HEK293 (cell line): ENCODE measurements around the gene ARHGEF37.

Source experiments
- CTCF ChIA-PET: fragments of 350-600 bp; formaldehyde crosslinking; extraction: SDS; loops from one replicate; lab custom pipeline; 2021; ENCODE audit warnings: antibody characterized with exemption; lab: Yijun Ruan, JAX
- POLR2A ChIA-PET: fragments of 300-600 bp; formaldehyde crosslinking; extraction: SDS; loops from one replicate; lab custom pipeline; 2020; ENCODE audit warnings: antibody characterized with exemption, inconsistent platforms; lab: Yijun Ruan, JAX
- H3K27ac ChIP-seq: fragments of 200-500 bp; sonication (Bioruptor generic); 2 replicates; pipeline ENCODE4 v1.5.1; 2014; ENCODE audit warnings: low read depth, low read length, control low read depth, inconsistent platforms; ENCODE audit errors: extremely low read depth
- H3K36me3 ChIP-seq, 2 experiments: fragments of 200-500 bp in 1 of 2; sonication (Bioruptor generic) in 1 of 2; 1 replicate in 1 of 2; 2 replicates in 1 of 2; pipeline ENCODE4 v1.5.1; 2014 to 2017; ENCODE audit warnings: inconsistent platforms in 2 of 2, low read length in 2 of 2; ENCODE audit not compliant: control insufficient read depth in 2 of 2, insufficient read depth in 1 of 2
- H3K4me1 ChIP-seq: fragments of 200-500 bp; sonication (Bioruptor generic); 2 replicates; pipeline ENCODE4 v1.5.1; 2014; ENCODE audit warnings: mild to moderate bottlenecking, low read length, inconsistent platforms; ENCODE audit not compliant: control insufficient read depth, insufficient read depth
- H3K4me3 ChIP-seq: 2 replicates; pipeline ENCODE4 v1.5.1; 2011; ENCODE audit warnings: low read depth, mild to moderate bottlenecking, control low read depth, low read length, moderate library complexity
- H3K9me3 ChIP-seq: fragments of 200-500 bp; sonication (Bioruptor generic); 2 replicates; pipeline ENCODE4 v1.5.1; 2014; ENCODE audit warnings: low read depth, low read length, inconsistent platforms; ENCODE audit not compliant: control insufficient read depth, insufficient read depth
- GLIS2 ChIP-seq: fragments of 450-650 bp; formaldehyde crosslinking; IDR thresholded peaks from 2 replicates; pipeline ENCODE4 v1.5.1; 2016; ENCODE audit warnings: missing biosample characterization, missing genetic modification characterization
- HOXD13 ChIP-seq: sonication (generic); formaldehyde crosslinking; IDR thresholded peaks from 2 replicates; pipeline ENCODE4 v1.8.0; 2022; ENCODE audit warnings: missing genetic modification reagents, borderline replicate concordance
- TRIM28 ChIP-seq: IDR thresholded peaks from 2 replicates; pipeline ENCODE4 v1.6.1; 2011; ENCODE audit warnings: low read length, control low read depth, borderline replicate concordance
- ZBTB1 ChIP-seq: fragments of 450-650 bp; formaldehyde crosslinking; IDR thresholded peaks from 2 replicates; pipeline ENCODE4 v1.5.1; 2016; ENCODE audit warnings: missing biosample characterization, missing genetic modification characterization
- ZFP69B ChIP-seq: fragments of 450-650 bp; formaldehyde crosslinking; IDR thresholded peaks from 2 replicates; pipeline ENCODE4 v1.5.1; 2016; ENCODE audit warnings: missing biosample characterization, missing genetic modification characterization
- ZNF114 ChIP-seq: fragments of 450-650 bp; formaldehyde crosslinking; IDR thresholded peaks from 2 replicates; pipeline ENCODE4 v1.5.0; 2017; ENCODE audit warnings: missing biosample characterization, missing genetic modification characterization
- ZNF132 ChIP-seq: fragments of 450-650 bp; formaldehyde crosslinking; IDR thresholded peaks from 2 replicates; pipeline ENCODE4 v1.5.1; 2017; ENCODE audit warnings: missing biosample characterization, missing genetic modification characterization, borderline replicate concordance
- ZNF24 ChIP-seq: fragments of 450-650 bp; formaldehyde crosslinking; IDR thresholded peaks from 2 replicates; pipeline ENCODE4 v1.5.1; 2016; ENCODE audit warnings: missing biosample characterization, missing genetic modification characterization
- ZNF274 ChIP-seq, 2 experiments: fragments of 200-500 bp in 1 of 2; fragments of 450-650 bp in 1 of 2; sonication (Bioruptor generic) in 1 of 2; formaldehyde crosslinking in 1 of 2; IDR thresholded peaks; 2 replicates each; pipeline versions ENCODE4 v1.5.1 to v1.6.1; 2014 to 2016; ENCODE audit warnings: borderline replicate concordance in 1 of 2, inconsistent platforms in 1 of 2, low read length in 1 of 2, missing biosample characterization in 1 of 2, missing genetic modification characterization in 1 of 2
- ZNF394 ChIP-seq: fragments of 450-650 bp; formaldehyde crosslinking; IDR thresholded peaks from 2 replicates; pipeline ENCODE4 v1.5.1; 2016; ENCODE audit warnings: missing biosample characterization, missing genetic modification characterization, mild to moderate bottlenecking, moderate library complexity, borderline replicate concordance
- ZNF426 ChIP-seq: fragments of 450-650 bp; formaldehyde crosslinking; IDR thresholded peaks from 2 replicates; pipeline ENCODE4 v1.5.1; 2017; ENCODE audit warnings: missing biosample characterization, missing genetic modification characterization, mild to moderate bottlenecking, inconsistent platforms, moderate library complexity
- ZNF544 ChIP-seq: fragments of 450-650 bp; formaldehyde crosslinking; IDR thresholded peaks from 2 replicates; pipeline ENCODE4 v1.5.0; 2017; ENCODE audit warnings: missing biosample characterization, missing genetic modification characterization
- ZNF548 ChIP-seq: fragments of 450-650 bp; formaldehyde crosslinking; IDR thresholded peaks from 2 replicates; pipeline ENCODE4 v1.5.1; 2016; ENCODE audit warnings: missing biosample characterization, missing genetic modification characterization
- ZNF660 ChIP-seq: fragments of 450-650 bp; IDR thresholded peaks from 2 replicates; pipeline ENCODE4 v1.5.1; 2018; ENCODE audit warnings: missing biosample characterization, mild to moderate bottlenecking, missing genetic modification characterization
- ZSCAN30 ChIP-seq: fragments of 450-650 bp; IDR thresholded peaks from 2 replicates; pipeline ENCODE4 v1.5.1; 2018; ENCODE audit warnings: missing biosample characterization, mild to moderate bottlenecking, missing genetic modification characterization, moderate library complexity
- TF ChIP-seq, protein P1 (sequence below): fragments of 450-650 bp; formaldehyde crosslinking; IDR thresholded peaks from 2 replicates; pipeline ENCODE4 v1.5.1; 2016; ENCODE audit warnings: missing biosample characterization, missing genetic modification characterization
- TF ChIP-seq, protein P2 (sequence below): fragments of 450-650 bp; formaldehyde crosslinking; IDR thresholded peaks from 2 replicates; pipeline ENCODE4 v1.5.1; 2017; ENCODE audit warnings: missing biosample characterization, missing genetic modification characterization
- TF ChIP-seq, protein P3 (sequence below): fragments of 450-650 bp; formaldehyde crosslinking; IDR thresholded peaks from 2 replicates; pipeline ENCODE4 v1.5.1; 2016; ENCODE audit warnings: missing biosample characterization, missing genetic modification characterization, borderline replicate concordance
- TF ChIP-seq, protein P4 (sequence below): fragments of 450-650 bp; formaldehyde crosslinking; IDR thresholded peaks from 2 replicates; pipeline ENCODE4 v1.5.1; 2016; ENCODE audit warnings: missing biosample characterization, missing genetic modification characterization

ARHGEF37 gene

DNA sequence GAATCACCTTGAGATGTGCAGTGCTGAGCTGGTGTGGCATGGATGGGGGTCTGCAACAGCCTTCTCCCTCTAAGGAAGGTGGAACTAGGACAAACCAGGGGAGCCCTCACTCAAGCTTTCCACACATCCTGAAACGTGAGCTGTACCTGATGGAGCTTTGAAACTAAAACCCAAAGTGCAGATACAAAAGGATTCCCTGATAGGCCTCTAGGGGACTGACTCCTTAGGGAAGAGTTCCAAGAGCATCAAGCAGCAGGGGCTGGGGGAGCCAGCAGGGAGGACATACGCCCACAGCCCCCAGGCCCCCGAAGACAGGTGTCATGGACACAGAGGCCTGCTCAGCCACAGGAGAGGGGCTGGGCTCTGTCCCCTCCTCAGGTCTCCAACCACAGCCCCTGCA lies 17.7 kb downstream of the ARHGEF37 start:
- TF ChIP-seq ZNF24 = no peak
- no peak for TF ChIP-seq ZNF274 (IDR thresholded peaks at IDR 0.05; ENCODE audit: low read length)
- no peak for TF ChIP-seq ZNF274 (tag by site-specific recombination; IDR thresholded peaks at IDR 0.05; ENCODE audit: borderline replicate concordance)
- no peak for TF ChIP-seq ZNF548 (tag by site-specific recombination)
- POLR2A ChIA-PET = no interaction called here
- Histone ChIP-seq H3K9me3 (no peaks in the 10 kb centered on the region), H3K27ac (no peak overlapping the region), H3K4me1 (no peaks in the 10 kb centered on the region), H3K4me3 (no peak overlapping the region), H3K36me3 (peaks cover 3% of the 10 kb centered on the region in 2 experiments; a peak in 2 of 3 replicates)
- CTCF ChIA-PET = interaction anchor here (1.3 kb wide), 1 partner anchor 20 kb away, joined by 4 read pairs; no protein-coding TSS in a partner anchor

DNA sequence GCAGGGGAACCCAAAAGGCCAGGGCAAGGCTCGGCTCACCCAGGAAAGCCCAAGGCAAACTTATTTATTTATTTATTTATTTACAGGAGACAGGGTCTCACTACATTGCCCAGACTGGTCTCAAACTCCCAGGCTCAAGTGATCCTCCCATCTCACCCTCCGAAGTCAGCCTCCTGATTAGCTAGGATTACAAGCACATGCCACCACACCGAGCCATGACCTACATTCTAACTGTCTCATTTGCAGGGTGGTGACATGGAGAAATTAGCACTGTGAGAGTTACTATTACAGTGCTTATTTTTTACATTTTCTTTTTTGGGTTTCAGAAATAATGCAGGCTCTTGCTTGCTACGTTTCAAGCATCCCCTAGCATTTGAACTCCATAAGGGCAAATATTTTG lies 18.1 kb downstream of the ARHGEF37 start:
- H3K36me3 ChIP-seq = peaks cover 3% of the 10 kb centered on the region in 2 experiments; a peak in 2 of 3 replicates
- TF ChIP-seq, protein P1, sequence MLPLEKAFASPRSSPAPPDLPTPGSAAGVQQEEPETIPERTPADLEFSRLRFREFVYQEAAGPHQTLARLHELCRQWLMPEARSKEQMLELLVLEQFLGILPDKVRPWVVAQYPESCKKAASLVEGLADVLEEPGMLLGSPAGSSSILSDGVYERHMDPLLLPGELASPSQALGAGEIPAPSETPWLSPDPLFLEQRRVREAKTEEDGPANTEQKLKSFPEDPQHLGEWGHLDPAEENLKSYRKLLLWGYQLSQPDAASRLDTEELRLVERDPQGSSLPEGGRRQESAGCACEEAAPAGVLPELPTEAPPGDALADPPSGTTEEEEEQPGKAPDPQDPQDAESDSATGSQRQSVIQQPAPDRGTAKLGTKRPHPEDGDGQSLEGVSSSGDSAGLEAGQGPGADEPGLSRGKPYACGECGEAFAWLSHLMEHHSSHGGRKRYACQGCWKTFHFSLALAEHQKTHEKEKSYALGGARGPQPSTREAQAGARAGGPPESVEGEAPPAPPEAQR (tag by site-specific recombination) = no peak
- 0 out of 2 replicates have a peak, but pooled peaks have one; percentile 31 for TF ChIP-seq ZNF394 (tag by site-specific recombination)
- peak; percentile 19 for TF ChIP-seq ZNF426 (tag by site-specific recombination)
- TF ChIP-seq, protein P2, sequence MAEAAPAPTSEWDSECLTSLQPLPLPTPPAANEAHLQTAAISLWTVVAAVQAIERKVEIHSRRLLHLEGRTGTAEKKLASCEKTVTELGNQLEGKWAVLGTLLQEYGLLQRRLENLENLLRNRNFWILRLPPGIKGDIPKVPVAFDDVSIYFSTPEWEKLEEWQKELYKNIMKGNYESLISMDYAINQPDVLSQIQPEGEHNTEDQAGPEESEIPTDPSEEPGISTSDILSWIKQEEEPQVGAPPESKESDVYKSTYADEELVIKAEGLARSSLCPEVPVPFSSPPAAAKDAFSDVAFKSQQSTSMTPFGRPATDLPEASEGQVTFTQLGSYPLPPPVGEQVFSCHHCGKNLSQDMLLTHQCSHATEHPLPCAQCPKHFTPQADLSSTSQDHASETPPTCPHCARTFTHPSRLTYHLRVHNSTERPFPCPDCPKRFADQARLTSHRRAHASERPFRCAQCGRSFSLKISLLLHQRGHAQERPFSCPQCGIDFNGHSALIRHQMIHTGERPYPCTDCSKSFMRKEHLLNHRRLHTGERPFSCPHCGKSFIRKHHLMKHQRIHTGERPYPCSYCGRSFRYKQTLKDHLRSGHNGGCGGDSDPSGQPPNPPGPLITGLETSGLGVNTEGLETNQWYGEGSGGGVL (tag by site-specific recombination) = no peak
- TF ChIP-seq, protein P3, sequence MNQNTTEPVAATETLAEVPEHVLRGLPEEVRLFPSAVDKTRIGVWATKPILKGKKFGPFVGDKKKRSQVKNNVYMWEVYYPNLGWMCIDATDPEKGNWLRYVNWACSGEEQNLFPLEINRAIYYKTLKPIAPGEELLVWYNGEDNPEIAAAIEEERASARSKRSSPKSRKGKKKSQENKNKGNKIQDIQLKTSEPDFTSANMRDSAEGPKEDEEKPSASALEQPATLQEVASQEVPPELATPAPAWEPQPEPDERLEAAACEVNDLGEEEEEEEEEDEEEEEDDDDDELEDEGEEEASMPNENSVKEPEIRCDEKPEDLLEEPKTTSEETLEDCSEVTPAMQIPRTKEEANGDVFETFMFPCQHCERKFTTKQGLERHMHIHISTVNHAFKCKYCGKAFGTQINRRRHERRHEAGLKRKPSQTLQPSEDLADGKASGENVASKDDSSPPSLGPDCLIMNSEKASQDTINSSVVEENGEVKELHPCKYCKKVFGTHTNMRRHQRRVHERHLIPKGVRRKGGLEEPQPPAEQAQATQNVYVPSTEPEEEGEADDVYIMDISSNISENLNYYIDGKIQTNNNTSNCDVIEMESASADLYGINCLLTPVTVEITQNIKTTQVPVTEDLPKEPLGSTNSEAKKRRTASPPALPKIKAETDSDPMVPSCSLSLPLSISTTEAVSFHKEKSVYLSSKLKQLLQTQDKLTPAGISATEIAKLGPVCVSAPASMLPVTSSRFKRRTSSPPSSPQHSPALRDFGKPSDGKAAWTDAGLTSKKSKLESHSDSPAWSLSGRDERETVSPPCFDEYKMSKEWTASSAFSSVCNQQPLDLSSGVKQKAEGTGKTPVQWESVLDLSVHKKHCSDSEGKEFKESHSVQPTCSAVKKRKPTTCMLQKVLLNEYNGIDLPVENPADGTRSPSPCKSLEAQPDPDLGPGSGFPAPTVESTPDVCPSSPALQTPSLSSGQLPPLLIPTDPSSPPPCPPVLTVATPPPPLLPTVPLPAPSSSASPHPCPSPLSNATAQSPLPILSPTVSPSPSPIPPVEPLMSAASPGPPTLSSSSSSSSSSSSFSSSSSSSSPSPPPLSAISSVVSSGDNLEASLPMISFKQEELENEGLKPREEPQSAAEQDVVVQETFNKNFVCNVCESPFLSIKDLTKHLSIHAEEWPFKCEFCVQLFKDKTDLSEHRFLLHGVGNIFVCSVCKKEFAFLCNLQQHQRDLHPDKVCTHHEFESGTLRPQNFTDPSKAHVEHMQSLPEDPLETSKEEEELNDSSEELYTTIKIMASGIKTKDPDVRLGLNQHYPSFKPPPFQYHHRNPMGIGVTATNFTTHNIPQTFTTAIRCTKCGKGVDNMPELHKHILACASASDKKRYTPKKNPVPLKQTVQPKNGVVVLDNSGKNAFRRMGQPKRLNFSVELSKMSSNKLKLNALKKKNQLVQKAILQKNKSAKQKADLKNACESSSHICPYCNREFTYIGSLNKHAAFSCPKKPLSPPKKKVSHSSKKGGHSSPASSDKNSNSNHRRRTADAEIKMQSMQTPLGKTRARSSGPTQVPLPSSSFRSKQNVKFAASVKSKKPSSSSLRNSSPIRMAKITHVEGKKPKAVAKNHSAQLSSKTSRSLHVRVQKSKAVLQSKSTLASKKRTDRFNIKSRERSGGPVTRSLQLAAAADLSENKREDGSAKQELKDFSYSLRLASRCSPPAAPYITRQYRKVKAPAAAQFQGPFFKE (tag by site-specific recombination) = no peak
- TF ChIP-seq ZNF114 (tag by site-specific recombination) = no peak
- TF ChIP-seq, all 188 proteins: peak for 2
- ChIA-PET CTCF (interaction anchor here (1.3 kb wide), 1 partner anchor 19 kb away, joined by 4 read pairs; no protein-coding TSS in a partner anchor), POLR2A (no interaction called here)
- no peak overlapping the region for H3K4me3 ChIP-seq
- no peak overlapping the region for H3K27ac ChIP-seq
- H3K4me1 ChIP-seq = no peaks in the 10 kb centered on the region
- H3K9me3 ChIP-seq = no peaks in the 10 kb centered on the region

DNA sequence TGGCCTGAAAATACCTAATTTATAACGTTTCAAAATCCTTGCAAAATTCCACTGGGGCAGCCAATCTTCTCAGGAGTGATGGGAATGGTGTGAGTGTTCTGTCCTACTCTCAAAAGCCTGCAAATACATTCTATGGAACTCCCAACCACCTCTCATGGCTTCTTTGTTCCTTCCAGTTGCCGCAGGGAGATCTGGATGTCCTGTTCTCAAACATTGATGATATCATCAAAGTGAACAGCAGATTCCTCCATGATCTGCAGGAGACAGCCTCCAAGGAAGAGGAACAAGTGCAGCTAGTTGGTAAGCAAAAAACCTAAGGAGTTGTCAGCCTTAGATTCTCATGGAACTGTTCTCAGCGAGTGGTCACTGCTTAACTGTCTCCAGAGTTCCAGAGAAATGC lies 19.6 kb downstream of the ARHGEF37 start:
- ChIA-PET POLR2A (no interaction called here), CTCF (interaction anchor here (0.6 to 0.8 kb wide), 2 partner anchors 18 to 34 kb away, joined by 4 read pairs; no protein-coding TSS in a partner anchor)
- H3K4me1 ChIP-seq = no peaks in the 10 kb centered on the region
- no peak overlapping the region for H3K4me3 ChIP-seq
- H3K27ac ChIP-seq = no peak overlapping the region
- no peaks in the 10 kb centered on the region for H3K9me3 ChIP-seq
- H3K36me3 ChIP-seq = peaks cover 3% of the 10 kb centered on the region in 2 experiments; a peak in 2 of 3 replicates
- TF ChIP-seq, protein P4, sequence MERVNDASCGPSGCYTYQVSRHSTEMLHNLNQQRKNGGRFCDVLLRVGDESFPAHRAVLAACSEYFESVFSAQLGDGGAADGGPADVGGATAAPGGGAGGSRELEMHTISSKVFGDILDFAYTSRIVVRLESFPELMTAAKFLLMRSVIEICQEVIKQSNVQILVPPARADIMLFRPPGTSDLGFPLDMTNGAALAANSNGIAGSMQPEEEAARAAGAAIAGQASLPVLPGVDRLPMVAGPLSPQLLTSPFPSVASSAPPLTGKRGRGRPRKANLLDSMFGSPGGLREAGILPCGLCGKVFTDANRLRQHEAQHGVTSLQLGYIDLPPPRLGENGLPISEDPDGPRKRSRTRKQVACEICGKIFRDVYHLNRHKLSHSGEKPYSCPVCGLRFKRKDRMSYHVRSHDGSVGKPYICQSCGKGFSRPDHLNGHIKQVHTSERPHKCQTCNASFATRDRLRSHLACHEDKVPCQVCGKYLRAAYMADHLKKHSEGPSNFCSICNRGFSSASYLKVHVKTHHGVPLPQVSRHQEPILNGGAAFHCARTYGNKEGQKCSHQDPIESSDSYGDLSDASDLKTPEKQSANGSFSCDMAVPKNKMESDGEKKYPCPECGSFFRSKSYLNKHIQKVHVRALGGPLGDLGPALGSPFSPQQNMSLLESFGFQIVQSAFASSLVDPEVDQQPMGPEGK = no peak
- TF ChIP-seq ZNF544 (tag by site-specific recombination) = no peak
- TF ChIP-seq TRIM28 = no peak
- no peak for TF ChIP-seq HOXD13 (CRISPR knock-in tag)
- TF ChIP-seq GLIS2 (tag by site-specific recombination) = no peak
- TF ChIP-seq ZNF660 = no peak
- TF ChIP-seq ZNF24 = no peak
- no peak for TF ChIP-seq ZNF132 (tag by site-specific recombination)
- no peak for TF ChIP-seq ZNF426 (tag by site-specific recombination)
- no peak for TF ChIP-seq ZBTB1 (tag by site-specific recombination)
- no peak for TF ChIP-seq ZSCAN30 (tag by site-specific recombination)
- no peak for TF ChIP-seq ZFP69B
